Measurements from ENCODE around the gene SRRM5.

GRCh38 chr19:43606569-43607229 lies 5.2 kb upstream of the SRRM5 start:
- TF ChIP-seq EZH2 (IDR thresholded peaks at IDR 0.05; ENCODE audit: insufficient read depth, low read length) (no peak), CTCF (IDR thresholded peaks at IDR 0.05; ENCODE audit: insufficient read depth, low read depth, low read length) (no peak)
